HuH-7.5 (cell line): ENCODE results near the gene PANX2.
A peak's percentile ranks its signal among the peaks of the same experiment; 100 is the strongest.

ENCODE experiments used
- DNase-seq: peaks from one replicate; pipeline ENCODE4 v3.0.0; 2011; ENCODE audit warnings: low spot score

The PANX2 gene

DNA sequence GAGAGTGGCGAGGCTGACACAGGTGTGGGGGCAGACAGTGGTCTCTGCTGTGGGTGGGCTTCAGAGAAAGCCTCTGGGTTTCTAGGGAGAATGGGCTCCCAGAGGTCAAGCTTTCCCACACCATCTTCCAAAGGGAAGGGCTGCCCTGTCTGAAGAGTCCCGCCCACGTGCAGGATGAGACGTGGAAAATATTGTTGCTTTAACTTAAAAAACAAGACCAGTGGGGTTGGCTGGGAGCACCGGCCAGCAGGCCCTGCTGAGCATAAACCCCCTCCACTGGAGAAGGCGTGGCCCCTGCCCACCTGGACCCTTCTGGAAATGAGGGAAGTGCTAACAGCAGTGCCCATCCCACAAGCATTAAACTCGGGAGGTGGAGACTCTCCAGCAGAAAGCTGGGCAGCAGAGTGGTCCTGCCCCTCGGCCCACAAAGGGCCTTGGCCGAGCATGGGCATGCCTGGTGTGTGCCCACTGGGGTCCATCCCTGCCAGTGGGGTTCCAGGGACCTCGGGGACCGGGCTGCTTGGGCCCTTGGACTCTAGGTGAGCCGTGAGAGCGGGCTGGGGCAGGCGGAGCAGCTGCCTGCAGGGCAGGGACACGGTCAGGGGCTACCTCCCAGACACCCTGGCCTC lies 45.6 kb downstream of the PANX2 start:
- no peak for DNase-seq

DNA sequence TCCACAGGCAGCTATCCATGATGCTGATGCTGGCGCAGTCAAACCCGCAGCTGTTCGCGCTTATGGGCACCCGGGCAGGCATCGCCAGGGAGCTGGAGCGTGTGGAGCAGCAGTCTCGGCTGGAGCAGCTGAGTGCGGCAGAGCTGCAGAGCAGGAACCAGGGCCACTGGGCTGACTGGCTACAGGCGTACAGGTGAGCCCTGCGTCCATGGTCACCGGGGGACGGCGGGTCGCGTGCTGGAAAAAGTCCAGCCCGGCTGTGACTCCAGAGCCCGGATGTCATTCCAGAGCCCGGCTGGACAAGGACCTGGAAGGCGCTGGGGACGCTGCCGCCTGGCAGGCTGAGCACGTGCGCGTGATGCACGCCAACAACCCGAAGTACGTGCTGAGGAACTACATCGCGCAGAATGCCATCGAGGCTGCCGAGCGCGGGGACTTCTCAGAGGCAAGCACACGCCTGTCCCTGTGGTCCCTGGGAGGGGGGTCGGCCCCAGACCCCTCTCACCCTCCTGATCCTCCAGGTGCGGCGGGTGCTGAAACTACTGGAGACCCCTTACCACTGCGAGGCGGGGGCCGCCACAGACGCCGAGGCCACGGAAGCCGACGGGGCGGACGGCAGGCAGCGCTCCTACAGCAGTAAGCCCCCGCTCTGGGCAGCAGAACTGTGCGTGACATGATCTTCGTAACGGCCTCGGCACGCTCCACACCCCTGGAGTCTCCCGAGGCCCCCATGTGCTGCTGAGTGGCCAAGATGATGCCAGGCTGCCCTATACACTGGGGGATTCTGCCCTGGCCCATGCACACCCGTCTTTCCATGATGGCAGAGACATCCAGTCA lies 46.4 kb downstream of the PANX2 start:
- no peak for DNase-seq

DNA sequence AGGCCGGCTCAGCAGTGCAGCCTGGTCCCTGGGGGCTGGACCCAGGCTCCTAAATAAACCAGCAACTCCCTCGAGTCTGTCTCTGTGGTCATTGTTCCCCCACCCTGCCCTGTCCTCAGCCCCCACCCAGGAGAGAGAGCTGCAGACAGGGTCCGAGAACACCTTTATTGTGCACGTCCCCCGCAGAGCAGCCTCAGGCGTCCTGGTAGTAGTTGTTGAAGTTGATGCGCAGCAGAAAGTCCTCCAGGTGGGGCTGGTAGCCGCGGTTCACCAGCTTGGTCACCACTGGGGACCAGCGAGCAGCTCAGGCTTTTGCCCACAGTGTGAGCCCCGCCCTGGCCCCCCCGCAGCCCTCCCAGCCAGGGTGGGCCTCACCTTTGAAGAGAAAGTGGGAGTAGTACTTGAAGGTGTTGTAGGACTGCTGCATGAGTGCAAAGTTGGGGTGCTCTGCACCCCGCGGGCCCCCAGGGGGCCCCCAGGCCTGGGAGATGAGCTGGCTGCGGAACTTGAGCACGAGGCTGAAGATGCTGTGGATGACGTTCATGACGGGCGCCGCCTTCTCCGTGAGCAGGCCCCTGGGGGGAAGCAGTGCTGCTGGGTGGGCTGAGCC lies 47.1 kb downstream of the PANX2 start:
- DNase-seq, result no peak

DNA sequence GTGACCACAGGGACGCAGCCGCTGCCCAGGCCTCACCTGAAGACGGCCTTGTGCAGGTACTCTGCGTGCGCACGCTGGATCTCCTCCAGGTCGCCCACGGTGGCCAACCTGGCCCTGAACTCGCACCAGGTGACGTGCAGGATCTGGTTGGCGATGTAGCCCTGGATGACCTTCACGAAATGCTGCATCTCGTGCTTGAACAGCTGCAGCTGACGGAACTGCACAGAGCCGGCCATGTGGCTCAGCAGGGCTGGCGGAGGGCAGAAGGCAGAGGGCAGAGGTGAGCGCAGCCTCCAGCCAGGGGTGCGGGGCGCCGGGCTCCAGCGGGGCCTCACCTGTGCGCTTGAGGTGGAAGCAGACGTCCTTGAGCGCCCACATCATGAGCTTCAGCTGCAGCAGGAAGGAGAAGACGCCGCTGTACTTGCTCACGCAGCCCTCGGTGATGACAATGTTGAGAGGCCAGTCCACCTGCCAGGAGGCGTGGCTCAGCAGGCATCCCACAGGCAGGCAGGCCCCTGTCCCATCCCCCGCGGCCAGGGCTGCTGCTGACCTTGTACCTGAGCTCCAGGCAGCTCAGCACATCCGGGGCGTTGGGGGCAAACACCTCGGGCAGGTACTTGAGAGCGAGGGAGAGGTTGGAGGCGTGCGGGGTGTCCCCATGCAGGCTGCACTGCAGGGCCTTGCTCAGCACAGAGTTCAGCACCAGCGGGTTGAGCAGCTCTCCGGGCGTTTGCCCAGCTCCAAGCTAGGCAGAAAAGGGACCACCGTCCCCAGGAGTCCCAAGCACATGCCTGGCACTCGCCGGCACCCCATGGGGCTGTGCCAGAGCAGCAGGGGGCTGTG lies 47.8 kb downstream of the PANX2 start:
- no peak for DNase-seq

DNA sequence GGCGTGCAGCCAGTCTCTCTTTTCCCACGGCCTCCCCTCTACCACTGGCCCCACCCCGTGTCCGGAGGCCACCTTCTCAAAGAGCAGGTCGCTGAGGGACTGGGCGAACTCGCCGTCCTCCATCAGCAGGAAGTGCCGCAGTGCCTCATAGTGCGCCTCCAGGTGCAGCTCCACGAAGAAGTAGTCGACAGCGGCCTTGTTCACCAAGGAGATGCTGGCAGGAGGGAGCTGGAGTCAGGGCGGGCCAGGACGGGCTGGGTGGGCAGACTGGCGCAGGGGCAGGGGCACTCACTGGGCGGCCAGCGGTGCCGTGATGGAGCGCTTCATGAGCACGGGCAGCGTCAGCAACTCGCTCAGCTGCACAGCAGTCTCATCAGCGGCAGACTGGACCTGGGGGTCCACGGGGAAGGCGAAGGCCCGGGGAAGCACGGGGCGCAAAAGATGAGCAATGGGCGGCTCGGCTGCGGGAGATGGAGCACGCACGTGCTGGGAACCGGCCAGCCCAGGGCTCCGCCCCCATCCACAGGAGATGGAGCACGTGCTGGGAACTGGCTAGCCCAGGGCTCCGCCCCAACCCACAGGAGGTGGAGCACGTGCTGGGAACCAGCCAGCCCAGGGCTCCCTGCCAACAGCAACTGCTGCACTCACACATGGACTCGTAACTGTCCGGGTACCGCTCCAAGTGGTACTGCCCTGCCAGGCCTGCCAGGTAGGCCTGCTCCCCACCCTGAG lies 48.6 kb downstream of the PANX2 start:
- peak; percentile 58 for DNase-seq

DNA sequence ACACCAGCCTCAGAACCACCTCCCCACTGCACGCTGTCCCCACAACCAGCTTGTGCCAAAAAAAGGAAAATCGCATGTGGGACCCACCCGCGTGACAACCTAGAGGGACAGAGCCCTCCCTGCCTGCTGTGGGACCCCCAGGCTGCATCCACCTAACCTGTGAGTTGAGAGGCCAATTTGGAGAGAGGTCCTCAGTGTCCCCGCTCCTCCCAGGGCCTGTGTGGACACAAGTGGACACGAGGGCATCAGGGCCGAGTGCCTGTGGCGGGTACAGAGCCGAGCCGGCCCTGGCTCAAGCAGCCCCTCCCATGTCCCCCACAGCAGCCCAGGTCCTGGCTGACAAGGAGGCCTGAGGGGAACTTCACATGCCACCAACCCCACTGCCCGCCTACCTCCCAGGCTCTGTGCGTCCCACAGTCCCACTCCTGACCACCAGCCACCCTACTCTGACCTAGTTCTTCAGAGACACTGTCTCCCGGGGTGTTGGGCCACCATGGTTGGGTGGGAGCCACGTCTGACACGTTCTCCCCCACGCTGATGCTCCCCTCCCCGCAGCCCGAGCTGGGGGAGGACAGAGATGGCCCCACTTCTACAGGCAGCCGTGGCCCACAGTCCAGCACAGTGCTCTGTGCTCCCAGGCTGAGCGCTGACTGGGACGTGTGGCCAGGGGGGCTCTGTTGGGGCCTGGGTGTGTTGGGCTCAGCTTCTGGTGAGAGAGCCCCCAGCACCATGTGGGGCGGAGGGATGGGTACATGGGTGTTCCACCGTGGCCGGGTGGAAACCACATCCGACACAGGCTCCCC lies 49.5 kb downstream of the PANX2 start:
- no peak for DNase-seq

DNA sequence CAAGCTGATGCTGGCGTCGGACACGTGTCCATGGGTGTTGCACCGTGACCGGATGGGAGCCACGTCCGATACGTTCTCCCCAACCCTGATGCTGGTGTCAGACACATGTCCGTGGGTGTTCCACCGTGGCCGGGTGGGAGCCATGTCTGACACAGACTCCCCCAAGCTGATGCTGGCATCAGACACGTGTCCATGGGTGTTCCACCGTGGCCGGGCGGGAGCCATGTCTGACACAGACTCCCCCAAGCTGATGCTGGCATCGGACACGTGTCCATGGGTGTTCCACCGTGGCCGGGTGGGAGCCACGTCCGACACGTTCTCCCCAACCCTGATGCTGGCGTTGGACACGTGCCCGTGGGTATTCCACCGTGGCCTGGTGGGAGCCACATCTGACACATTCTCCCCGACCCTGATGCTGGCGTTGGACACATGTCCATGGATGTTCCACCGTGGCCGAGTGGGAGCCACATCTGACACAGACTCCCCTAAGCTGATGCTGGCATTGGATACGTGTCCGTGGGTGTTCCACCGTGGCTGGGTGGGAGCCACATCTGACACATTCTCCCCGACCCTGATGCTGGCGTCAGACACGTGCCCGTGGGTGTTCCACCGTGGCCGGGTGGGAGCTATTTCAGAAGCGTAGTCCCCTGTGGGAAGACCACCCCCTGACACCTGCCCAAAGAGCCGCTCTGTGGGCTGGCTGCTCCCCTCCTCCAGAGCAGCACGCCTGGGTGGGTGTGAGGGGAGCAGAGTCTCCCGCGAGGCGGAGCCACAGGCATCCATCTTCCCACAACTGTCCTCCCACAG lies 50.3 kb downstream of the PANX2 start:
- no peak for DNase-seq

DNA sequence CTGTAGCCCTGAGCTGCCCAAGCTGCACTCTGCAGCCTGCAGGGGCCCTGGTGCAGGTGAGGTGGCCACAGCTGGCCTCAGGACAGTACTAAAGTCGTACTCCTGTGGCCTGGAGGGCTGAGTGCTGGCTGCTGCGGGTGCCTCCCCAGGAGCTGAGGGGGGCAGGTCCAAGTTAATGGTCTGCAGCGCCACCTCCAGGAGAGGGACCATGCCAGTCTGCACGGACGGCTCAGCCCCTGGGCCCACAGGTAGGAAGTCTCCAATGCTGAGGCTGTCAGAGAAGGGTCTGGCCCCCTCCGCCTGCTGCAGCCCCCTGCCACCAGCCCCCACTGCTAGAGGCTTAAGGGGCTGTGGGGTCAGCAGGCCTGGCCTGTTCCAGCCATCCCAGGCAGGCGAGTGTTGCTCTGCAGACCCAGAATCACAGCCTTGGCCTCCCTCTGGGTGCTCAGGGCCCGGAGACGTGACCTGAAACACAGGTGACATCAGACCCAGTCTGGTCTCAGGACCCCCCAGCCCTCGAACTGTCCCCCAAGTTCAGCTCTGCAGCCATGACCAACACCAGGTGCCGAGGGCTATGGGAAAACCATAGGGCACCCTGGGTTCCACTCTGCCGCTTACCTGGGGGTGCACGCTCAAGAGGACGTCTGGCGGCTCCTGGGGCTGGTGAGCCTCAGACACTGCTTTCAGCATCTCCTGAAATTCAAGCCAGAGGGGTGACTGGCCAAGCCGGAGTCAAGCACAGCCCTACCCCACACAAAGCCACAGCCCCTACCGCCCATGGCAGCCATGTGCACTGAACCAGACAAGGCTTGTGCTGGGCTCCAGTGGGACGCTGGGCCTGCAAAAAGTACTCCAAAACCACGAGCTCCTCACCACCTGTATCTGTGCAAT lies 51.1 kb downstream of the PANX2 start:
- peak; percentile 15 for DNase-seq

DNA sequence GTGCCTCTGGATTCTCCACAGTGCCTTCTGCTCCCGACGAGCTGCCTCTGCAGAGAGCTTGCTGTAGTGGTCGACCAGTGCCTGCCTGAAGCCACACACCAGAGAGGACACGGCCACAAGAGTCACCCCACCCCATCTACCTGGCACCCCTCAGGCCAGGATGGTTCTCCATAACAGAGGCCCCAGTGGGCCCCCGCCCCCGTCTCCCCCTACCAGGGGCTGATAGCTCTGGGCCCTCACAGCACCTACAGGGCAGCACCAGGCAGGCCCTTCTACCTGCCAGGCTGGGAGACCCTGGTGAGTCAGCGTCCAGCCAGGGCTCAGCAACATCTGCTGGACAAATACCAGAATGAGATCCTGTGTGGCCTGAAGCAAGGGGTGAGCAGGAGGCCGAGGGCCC lies 52.0 kb downstream of the PANX2 start:
- DNase-seq, result no peak

DNA sequence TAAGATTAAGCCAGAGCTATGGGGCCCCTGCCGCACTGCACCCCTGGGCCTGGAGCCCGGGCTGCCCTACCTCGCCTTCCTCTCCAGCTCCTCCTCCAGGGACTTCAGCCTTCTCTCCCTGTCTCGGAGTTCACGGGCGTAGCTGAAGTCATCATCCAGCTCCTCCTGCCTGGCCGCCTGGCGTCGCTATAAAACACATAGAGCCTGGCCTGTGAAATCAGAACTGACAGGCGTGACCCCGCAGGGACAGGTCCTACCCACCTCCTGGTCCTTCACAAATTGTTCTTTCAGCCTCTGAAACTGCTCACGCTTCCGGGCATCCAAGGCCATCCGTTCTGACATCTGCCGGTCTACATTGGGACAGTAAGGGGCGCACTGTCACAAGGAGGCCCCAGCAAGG lies 53.5 kb downstream of the PANX2 start:
- DNase-seq, result no peak

DNA sequence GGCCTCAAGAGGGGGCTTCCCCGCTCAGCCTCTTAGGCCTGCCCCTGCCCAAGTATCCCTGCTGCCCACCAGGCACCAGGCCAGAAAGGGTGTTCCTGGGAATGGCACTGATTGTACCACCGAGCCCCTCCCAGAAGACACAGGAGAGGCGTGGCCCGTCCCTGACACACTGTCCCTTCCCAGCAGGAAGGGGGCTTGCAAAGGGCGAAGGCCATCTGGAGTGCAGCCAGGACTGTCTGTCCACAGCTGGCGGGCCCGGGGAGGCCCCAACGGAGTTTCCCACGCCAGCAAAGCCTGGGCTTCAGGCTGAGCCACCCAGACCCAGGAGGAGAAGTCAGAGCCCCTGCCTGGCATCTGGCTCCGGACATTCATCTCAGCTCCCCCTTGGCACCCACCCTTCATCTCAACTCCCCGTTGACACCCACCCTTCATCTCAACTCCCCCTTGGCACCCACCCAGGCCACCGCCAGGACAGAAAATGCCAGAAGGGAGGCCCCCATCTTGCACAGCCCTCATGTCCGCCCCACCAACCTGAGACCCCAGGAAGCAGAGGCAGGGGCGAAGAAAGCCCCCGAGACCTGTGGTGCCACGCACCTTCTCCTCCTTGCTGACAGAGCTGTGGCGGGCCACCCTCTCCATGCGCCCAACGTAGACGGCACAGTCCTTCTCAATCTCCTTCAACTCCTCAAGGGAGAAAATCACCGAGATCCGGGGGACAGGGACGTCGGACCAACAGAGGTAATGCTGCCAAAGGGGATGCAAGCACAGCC lies 54.9 kb downstream of the PANX2 start:
- no peak for DNase-seq

DNA sequence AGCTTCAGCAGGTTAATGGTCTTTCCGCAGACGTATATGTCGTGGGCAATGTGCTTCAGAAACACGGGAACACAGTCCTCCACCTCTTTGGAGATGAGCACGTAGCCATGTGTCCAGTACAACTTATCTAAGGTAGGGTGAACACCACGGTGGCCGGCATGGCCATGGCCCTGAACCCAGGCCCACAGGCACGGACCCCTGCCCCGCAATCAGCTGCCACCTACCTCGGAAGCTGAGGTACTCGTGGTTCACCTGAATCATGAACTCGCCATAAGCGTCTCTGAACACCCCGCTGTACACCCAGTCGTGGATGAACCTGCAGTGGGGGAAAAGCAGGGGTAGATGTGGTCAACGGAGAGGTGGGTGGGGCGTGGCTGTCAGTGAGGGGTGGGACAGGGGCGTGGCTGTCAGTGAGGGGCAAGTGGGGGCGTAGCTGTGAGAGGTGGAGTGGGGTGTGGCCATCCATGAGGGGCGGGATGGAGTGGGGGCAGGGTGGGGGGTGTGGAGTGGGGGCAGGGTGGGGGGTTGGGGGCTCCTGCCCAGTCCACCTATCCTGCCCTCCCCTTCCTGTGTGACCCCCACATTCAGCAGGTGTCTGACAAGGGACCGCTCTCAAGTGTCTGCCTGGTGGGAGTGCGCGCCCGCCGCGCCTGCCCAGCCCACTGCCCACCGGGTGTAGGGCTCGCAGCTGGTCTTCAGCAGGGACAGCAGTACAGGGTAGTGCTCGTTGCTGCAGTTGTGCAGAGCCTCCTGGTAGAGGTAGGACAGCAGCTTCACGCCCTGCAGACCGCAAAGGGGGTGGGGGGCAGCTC lies 55.7 kb downstream of the PANX2 start:
- no peak for DNase-seq

DNA sequence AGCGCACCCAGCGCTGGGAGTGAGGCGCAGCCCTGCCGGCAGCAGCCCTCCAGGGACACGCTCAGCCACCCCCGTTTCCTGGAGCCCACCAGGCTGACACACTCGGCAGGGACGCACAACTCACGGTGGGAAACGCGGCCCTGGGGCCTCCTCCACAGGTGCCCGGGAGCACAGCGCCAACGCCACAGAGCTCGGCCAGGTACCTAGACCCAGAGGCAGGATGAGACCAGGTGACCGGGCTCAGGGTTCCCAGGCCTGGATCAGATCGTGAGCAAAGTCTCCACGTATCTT lies 56.3 kb downstream of the PANX2 start:
- DNase-seq, result no peak

DNA sequence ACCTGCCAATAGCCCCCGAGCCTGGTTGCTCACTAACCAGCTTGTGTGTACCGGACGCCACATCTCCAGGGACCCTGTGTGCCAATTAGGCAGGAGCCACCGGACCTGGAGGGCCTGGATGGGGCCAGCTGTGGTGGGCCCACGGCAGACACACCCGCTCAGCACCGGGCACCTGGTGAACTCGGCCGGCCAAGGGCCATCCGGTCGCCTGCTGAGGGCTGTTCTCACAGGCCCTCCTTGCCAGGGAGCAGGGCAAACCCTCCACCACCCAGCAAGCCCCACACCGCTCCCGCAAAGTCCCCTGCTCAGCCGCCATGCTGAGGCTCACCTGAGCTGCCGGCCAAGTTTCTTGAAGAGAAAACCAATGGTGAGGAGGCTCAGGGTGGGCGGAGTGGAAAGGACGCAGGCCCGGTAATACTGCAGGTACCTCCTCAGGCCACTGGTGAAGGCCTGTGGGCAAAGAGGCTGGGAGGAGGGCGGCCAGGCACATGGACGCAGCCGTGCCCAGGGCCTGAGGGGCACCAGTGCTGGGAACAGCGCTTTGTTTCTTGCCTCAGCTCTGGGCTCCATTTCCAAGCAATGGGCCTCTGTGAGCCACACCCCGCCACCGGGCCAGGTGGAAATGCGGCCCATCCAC lies 57.2 kb downstream of the PANX2 start:
- no peak for DNase-seq

DNA sequence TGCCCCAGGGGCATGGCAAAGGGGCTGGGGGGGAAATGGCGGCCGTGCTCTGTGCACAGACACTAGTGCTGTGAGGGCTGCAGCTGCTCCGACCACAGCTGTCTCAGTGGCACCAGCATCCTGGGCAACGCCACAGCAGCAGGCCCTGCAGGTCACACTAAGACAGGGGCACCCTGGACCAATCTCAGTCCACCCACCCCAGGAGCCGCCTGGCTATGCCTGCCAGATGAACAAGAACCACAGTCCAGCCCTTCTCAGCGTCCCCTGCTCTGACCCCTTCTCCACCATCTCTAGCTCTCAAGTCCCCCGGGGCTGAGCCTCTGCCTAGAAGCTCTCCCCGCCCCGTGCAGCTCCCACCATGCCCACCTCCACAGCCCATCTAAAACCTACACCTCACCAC lies 57.8 kb downstream of the PANX2 start:
- no peak for DNase-seq

DNA sequence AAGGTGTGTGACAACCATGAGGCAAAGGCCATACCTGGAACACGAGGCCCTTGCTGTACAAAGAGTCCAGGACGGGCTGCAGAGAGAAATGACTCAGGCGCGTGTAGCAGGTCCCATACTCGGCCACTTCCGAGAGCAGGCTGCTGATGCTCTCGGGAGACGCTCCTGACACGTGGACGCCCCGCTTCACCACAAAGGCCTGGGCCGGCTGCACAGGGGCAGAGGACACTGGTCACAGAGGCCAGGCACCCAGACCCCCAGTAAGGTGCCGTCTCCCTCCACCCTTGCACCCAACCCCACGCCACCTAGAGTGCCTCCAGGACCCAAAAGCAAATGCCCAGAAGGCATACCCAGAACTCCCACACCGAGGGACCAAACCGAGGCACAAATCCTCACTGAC lies 58.8 kb downstream of the PANX2 start:
- no peak for DNase-seq
